Gastroesophageal sphincter (tissue), 3 donors: ENCODE measurements around the gene HDGF.

Experiments
- EP300 ChIP-seq: sonication (generic); formaldehyde crosslinking; IDR thresholded peaks from one replicate; pipeline ENCODE4 v1.6.1; 2017; ENCODE audit warnings: antibody characterized with exemption, mild to moderate bottlenecking
- POLR2A ChIP-seq, 2 donors: fragments of 450-650 bp; IDR thresholded peaks; one replicate each; pipeline ENCODE4 v1.6.1; 2017; ENCODE audit warnings: antibody characterized with exemption in 2 of 2, mild to moderate bottlenecking in 2 of 2, moderate library complexity in 1 of 2
- POLR2AphosphoS5 ChIP-seq: sonication (generic); formaldehyde crosslinking; IDR thresholded peaks from one replicate; pipeline ENCODE4 v1.6.1; 2017; ENCODE audit warnings: antibody characterized with exemption
- TF ChIP-seq, protein P1 (sequence below), 4 experiments: fragments of 200-600 bp in 2 of 4; fragments of 450-650 bp in 2 of 4; sonication (generic) in 1 of 4; IDR thresholded peaks; one replicate each; pipeline ENCODE4 v1.5.1; 2017 to 2019; ENCODE audit warnings: antibody characterized with exemption in 4 of 4, mild to moderate bottlenecking in 2 of 4, moderate library complexity in 2 of 4

GRCh38 chr1:156750191-156750672 is 1.2 kb downstream of the HDGF start:
- TF ChIP-seq, protein P1, sequence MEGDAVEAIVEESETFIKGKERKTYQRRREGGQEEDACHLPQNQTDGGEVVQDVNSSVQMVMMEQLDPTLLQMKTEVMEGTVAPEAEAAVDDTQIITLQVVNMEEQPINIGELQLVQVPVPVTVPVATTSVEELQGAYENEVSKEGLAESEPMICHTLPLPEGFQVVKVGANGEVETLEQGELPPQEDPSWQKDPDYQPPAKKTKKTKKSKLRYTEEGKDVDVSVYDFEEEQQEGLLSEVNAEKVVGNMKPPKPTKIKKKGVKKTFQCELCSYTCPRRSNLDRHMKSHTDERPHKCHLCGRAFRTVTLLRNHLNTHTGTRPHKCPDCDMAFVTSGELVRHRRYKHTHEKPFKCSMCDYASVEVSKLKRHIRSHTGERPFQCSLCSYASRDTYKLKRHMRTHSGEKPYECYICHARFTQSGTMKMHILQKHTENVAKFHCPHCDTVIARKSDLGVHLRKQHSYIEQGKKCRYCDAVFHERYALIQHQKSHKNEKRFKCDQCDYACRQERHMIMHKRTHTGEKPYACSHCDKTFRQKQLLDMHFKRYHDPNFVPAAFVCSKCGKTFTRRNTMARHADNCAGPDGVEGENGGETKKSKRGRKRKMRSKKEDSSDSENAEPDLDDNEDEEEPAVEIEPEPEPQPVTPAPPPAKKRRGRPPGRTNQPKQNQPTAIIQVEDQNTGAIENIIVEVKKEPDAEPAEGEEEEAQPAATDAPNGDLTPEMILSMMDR (IDR thresholded peaks at IDR 0.05): no peak
- TF ChIP-seq EP300: no peak
- no peak for TF ChIP-seq POLR2A (IDR thresholded peaks at IDR 0.05)
- no peak for TF ChIP-seq POLR2AphosphoS5
